K562 (cell line): ENCODE data around the gene TMEM59. TPM values are rescaled to one million over a fixed set of nuclear protein-coding genes. Genes with fewer than 3 reads are reported as not detected.

Source experiments
- ATAC-seq: fragments of 200-7000 bp; cut with Tn5 transposase; 3 replicates; pipeline ENCODE4 v1.9.1; 2020; ENCODE audit warnings: moderate library complexity
- BruUV-seq: library from RNA; stranded (reverse); fragments of 400-500 nt; replicated peaks from 2 replicates; lab custom pipeline; 2021; lab: Mats Ljungman, UMichigan
- CTCF ChIA-PET: fragments of 300-600 bp; formaldehyde crosslinking; extraction: SDS; loops from one replicate; lab custom pipeline; 2021; ENCODE audit warnings: low intra/inter-chr PET ratio; lab: Yijun Ruan, JAX
- POLR2A ChIA-PET: fragments of 300-600, 350-650 bp; sonication (Branson Sonifier 250); formaldehyde crosslinking; extraction: SDS; loops from one replicate; lab custom pipeline; 2021; ENCODE audit warnings: antibody characterized with exemption, inconsistent platforms; lab: Yijun Ruan, JAX
- DNase-seq, 4 experiments: peaks; one replicate each; pipeline versions ENCODE4 v3.0.0 to v3.0.0-alpha.2; 2011 to 2018; ENCODE audit warnings: low spot score in 3 of 4, mixed read lengths in 3 of 4; ENCODE audit errors: extremely low read depth in 1 of 4
- FAIRE-seq: peaks from 2 replicates; lab custom pipeline; 2011; peaks lifted over from hg19 to GRCh38; lab: Jason Lieb, UNC
- H2AFZ ChIP-seq: 2 replicates; pipeline ENCODE4 v1.6.0; 2011; ENCODE audit warnings: low read depth, low read length, control low read depth, inconsistent platforms
- H3K27ac ChIP-seq: fragments of 200-600 bp; 3 replicates; pipeline ENCODE4 v1.8.0; 2011; ENCODE audit warnings: low read depth, mild to moderate bottlenecking, control low read depth, inconsistent platforms, low read length, moderate library complexity, mixed read lengths; ENCODE audit errors: extremely low read depth
- H3K27me3 ChIP-seq, 2 experiments: fragments of 300-600 bp in 1 of 2; 2 replicates in 1 of 2; 3 replicates in 1 of 2; pipeline versions ENCODE4 v1.6.0 to v1.8.0; 2011; ENCODE audit warnings: inconsistent platforms in 2 of 2, low read length in 2 of 2, mild to moderate bottlenecking in 1 of 2, mixed read lengths in 1 of 2, moderate library complexity in 1 of 2; ENCODE audit not compliant: control insufficient read depth in 2 of 2, insufficient read depth in 2 of 2
- H3K36me3 ChIP-seq: fragments of 300-600 bp; 3 replicates; pipeline ENCODE4 v1.8.0; 2011; ENCODE audit warnings: mild to moderate bottlenecking, low read length, inconsistent platforms; ENCODE audit not compliant: control insufficient read depth, insufficient read depth
- H3K4me1 ChIP-seq, 2 experiments: fragments of 200-600 bp in 1 of 2; replicated peaks in 1 of 2; 2 replicates in 1 of 2; 3 replicates in 1 of 2; pipeline versions ENCODE4 v1.5.1 to v1.8.0; 2011; ENCODE audit warnings: inconsistent platforms in 2 of 2, low read length in 2 of 2, mild to moderate bottlenecking in 1 of 2, mixed read lengths in 1 of 2, moderate library complexity in 1 of 2; ENCODE audit not compliant: control insufficient read depth in 2 of 2, insufficient read depth in 2 of 2
- H3K4me2 ChIP-seq: 2 replicates; pipeline ENCODE4 v1.6.1; 2011; ENCODE audit warnings: low read length, control low read depth, inconsistent platforms, mixed read lengths; ENCODE audit not compliant: insufficient read depth
- H3K4me3 ChIP-seq: fragments of 200-600 bp; sonication (generic), shearing (Covaris generic); 2 replicates; pipeline ENCODE4 v1.5.1; 2016; ENCODE audit warnings: control low read depth, inconsistent platforms
- H3K79me2 ChIP-seq: fragments of 200-600 bp; 3 replicates; pipeline ENCODE4 v1.8.0; 2011; ENCODE audit warnings: low read length, inconsistent platforms; ENCODE audit not compliant: control insufficient read depth, insufficient read depth
- H3K9ac ChIP-seq, 2 experiments: 2 replicates each; pipeline versions ENCODE4 v1.6.0 to v1.6.1; 2011; ENCODE audit warnings: low read depth in 2 of 2, low read length in 2 of 2, control low read depth in 1 of 2, inconsistent platforms in 1 of 2, mild to moderate bottlenecking in 1 of 2, mixed read lengths in 1 of 2; ENCODE audit not compliant: insufficient read depth in 1 of 2
- H3K9me1 ChIP-seq: one replicate; pipeline ENCODE4 v1.6.0; 2011; ENCODE audit warnings: inconsistent platforms, mild to moderate bottlenecking, low read length, moderate library complexity; ENCODE audit not compliant: control insufficient read depth, insufficient read depth
- H3K9me3 ChIP-seq: replicated peaks from 2 replicates; pipeline ENCODE4 v1.5.1; 2011; ENCODE audit warnings: low read depth, low read length, inconsistent platforms; ENCODE audit not compliant: control insufficient read depth, insufficient read depth
- H4K20me1 ChIP-seq: replicated peaks from 2 replicates; pipeline ENCODE4 v1.6.1; 2011; ENCODE audit warnings: low read length, inconsistent platforms, mixed read lengths; ENCODE audit not compliant: control insufficient read depth, insufficient read depth
- ARID1B ChIP-seq: fragments of 450-650 bp; IDR thresholded peaks from 2 replicates; pipeline ENCODE4 v1.6.1; 2016; ENCODE audit warnings: antibody characterized with exemption, mild to moderate bottlenecking, inconsistent platforms
- DEAF1 ChIP-seq: fragments of 450-650 bp; formaldehyde crosslinking; IDR thresholded peaks from 2 replicates; pipeline ENCODE4 v1.4.0; 2020; ENCODE audit warnings: mild to moderate bottlenecking, moderate library complexity
- DIDO1 ChIP-seq: fragments of 450-650 bp; IDR thresholded peaks from 2 replicates; pipeline ENCODE4 v1.6.1; 2016; ENCODE audit warnings: low read depth, missing biosample characterization, missing genetic modification characterization
- ETS1 ChIP-seq: conservative IDR thresholded peaks from 2 replicates; pipeline ENCODE4 v1.6.1; 2011; ENCODE audit warnings: low read depth, mild to moderate bottlenecking, low read length; ENCODE audit not compliant: control insufficient read depth
- FOSL1 ChIP-seq: fragments of 200-800 bp; sonication (Bioruptor generic); conservative IDR thresholded peaks from 2 replicates; pipeline ENCODE4 v1.6.1; 2016; ENCODE audit warnings: missing genetic modification characterization, missing compliant biosample characterization
- GATA2 ChIP-seq: sonication (generic); formaldehyde crosslinking; IDR thresholded peaks from 2 replicates; pipeline ENCODE4 v1.4.0; 2020; ENCODE audit warnings: mild to moderate bottlenecking, missing genetic modification reagents
- KDM1A ChIP-seq, 2 experiments: fragments of 450-650 bp; IDR thresholded peaks; 2 replicates each; pipeline ENCODE4 v1.6.1; 2016; ENCODE audit warnings: mild to moderate bottlenecking in 2 of 2
- NR3C1 ChIP-seq: sonication (generic); formaldehyde crosslinking; IDR thresholded peaks from 2 replicates; pipeline ENCODE4 v1.8.1; 2022; ENCODE audit warnings: missing genetic modification reagents
- SAFB2 ChIP-seq: fragments of 200-400 bp; formaldehyde crosslinking; IDR thresholded peaks from 2 replicates; pipeline ENCODE4 v1.6.1; 2018; ENCODE audit warnings: borderline replicate concordance, low read length, low read depth, moderate library complexity; ENCODE audit not compliant: severe bottlenecking
- XRCC3 ChIP-seq: fragments of 450-650 bp; IDR thresholded peaks from 2 replicates; pipeline ENCODE4 v1.6.1; 2017; ENCODE audit warnings: mild to moderate bottlenecking, moderate library complexity
- ZBTB5 ChIP-seq: fragments of 450-650 bp; IDR thresholded peaks from 2 replicates; pipeline ENCODE4 v1.6.1; 2017; ENCODE audit warnings: antibody characterized with exemption
- ZNF184 ChIP-seq: sonication (generic); formaldehyde crosslinking; IDR thresholded peaks from 2 replicates; pipeline ENCODE4 v1.5.0; 2020; ENCODE audit warnings: missing genetic modification reagents
- ZNF311 ChIP-seq: fragments of 250-450 bp; sonication (Bioruptor Pico); IDR thresholded peaks from 2 replicates; pipeline ENCODE4 v1.4.0; 2020; ENCODE audit warnings: mild to moderate bottlenecking, moderate library complexity
- in situ Hi-C: fragments of 300-500 bp; cut with MboI; formaldehyde crosslinking; loops from 4 replicates; pipeline ENCODE4 v1.15.0; 2018; ENCODE audit warnings: inconsistent platforms, mixed read lengths
- intact Hi-C: fragments of 100-400 bp; cut with micrococcal nuclease; formaldehyde crosslinking; loops from 2 replicates; pipeline ENCODE4 v1.14.2; 2022
- polyA plus RNA-seq, 8 experiments: library from polyadenylated mRNA; depleted of rRNA in 4 of 8; stranded (reverse) in 5 of 8; unstranded in 3 of 8; fragments of >200 nt; fragmentation: Nextera tagmentation in 2 of 8; fragmentation: Illumina TruSeq in 1 of 8; extraction: Ambion mirVana in 2 of 8; extraction: Trizol in 1 of 8; gene quantifications; 2 replicates each; pipeline versions ENCODE4 v1.2.1 to v1.2.3, GENCODE V29; 2011 to 2014; ENCODE audit warnings: inconsistent platforms in 1 of 8, missing spikeins in 1 of 8
- total RNA-seq, 7 experiments: library from RNA; depleted of rRNA in 6 of 7; stranded (reverse); fragments of >200 nt in 6 of 7; fragmentation: Illumina TruSeq in 2 of 7; extraction: Trizol in 2 of 7; gene quantifications; 2 replicates each; pipeline versions ENCODE4 v1.2.1 to v1.2.3, GENCODE V29; 2011 to 2021; ENCODE audit warnings: low replicate concordance in 1 of 7
- TF ChIP-seq, protein P1 (sequence below): fragments of 250-450 bp; sonication (Bioruptor Pico); IDR thresholded peaks from 2 replicates; pipeline ENCODE4 v1.5.0; 2021; ENCODE audit warnings: mild to moderate bottlenecking, moderate library complexity

Gene TMEM59
- total and polyA plus RNA-seq, 9 of the 15 experiments (the other 6 are each of a cell fraction or from before 2014, with no cell fraction given) = 93.1 to 316 (median 151) TPM

- H3K4me1 ChIP-seq = peaks cover 0 to 4% of the 10 kb centered on the region in 2 experiments; a peak in 1 of 5 replicates
- no peak overlapping the region for H2AFZ ChIP-seq
- no peak for DNase-seq
- no TSS peak for BruUV-seq
- H3K27ac ChIP-seq = no peak overlapping the region
- no peak for ATAC-seq
- H3K79me2 ChIP-seq = no peaks in the 10 kb centered on the region
- in situ Hi-C loops (no loop called here), intact Hi-C loops (no loop called here)
- no peaks in the 10 kb centered on the region for H3K9me1 ChIP-seq
- H3K4me2 ChIP-seq = no peak overlapping the region
- no peak for FAIRE-seq
- H3K9me3 ChIP-seq = peaks cover 7% of the 10 kb centered on the region; the same call in 1 of the 2 replicates
- no peaks in the 10 kb centered on the region for H3K36me3 ChIP-seq
- H3K9ac ChIP-seq = no peak overlapping the region
- no peak overlapping the region for H3K4me3 ChIP-seq
- H3K27me3 ChIP-seq = peaks cover 17 to 22% of the 10 kb centered on the region in 2 experiments; a peak in 4 of 5 replicates
- H4K20me1 ChIP-seq = no peaks in the 10 kb centered on the region
- ChIA-PET POLR2A (no interaction called here), CTCF (no interaction called here)
- no peak for TF ChIP-seq DIDO1 (tag)
- no peak for TF ChIP-seq NR3C1 (CRISPR knock-in tag)
- TF ChIP-seq XRCC3 = no peak
- TF ChIP-seq KDM1A (IDR thresholded peaks at IDR 0.05) = no peak
- TF ChIP-seq DEAF1 = no peak
- no peak for TF ChIP-seq FOSL1
- no peak for TF ChIP-seq SAFB2
- no peak for TF ChIP-seq ZNF311 (CRISPR knock-in tag)
- no peak for TF ChIP-seq ZBTB5
- TF ChIP-seq, protein P1, sequence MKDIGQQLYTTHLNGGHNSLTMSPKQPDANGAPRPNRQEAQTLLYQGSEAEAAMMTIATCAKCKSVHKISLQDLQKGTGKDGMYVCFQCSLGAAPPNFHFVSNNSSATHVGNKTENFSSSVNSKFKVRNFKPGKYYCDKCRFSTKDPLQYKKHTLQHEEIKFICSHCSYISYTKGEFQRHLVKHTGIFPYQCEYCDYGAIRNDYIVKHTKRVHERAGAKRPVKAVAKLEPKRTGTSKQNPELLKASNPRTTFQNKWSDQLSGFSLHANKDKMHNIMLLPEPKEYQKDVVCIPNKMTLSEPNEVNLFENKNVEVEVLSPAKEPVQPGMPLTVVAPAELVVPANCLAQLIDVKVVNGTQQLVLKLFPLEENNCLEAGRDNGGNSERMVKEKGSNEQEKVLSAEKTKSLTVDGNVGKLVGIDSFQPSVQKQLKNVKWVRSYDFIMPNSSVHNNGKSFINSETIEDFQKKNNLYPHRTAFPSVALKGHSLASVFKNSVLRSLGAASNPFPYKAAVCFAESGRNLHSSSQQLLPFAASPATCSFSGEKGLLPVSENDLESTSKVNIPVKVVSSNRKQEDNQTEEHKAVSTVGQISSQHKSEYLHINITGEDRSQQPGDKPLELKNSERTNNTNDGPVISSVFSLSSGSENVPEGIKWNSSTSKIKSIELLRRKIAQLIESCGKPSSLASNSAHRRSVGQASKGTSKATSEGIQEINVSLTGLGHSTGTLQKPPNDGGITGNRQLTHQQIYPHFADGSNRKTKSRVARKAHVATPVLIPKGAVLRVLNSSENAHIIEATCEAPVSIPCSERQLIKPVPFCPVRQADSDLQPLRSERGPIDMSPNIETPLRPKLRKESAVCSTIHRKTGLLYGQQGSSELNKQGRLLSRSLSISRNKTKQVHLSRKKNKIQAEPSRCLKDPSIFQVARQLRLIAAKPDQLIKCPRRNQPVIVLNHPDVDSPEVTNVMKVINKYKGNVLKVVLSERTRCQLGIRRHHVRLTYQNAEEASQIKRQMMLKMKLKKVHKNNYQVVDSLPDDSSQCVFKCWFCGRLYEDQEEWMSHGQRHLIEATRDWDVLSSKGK = no peak
- TF ChIP-seq GATA2 (CRISPR knock-in tag) = no peak
- TF ChIP-seq ZNF184 (CRISPR knock-in tag) = no peak
- TF ChIP-seq ETS1 = no peak
- TF ChIP-seq ARID1B = no peak
Observed at GRCh38 chr1:53999920-54000319, 53.1 kb downstream of the TMEM59 start.
